SK-N-MC (cell line): ENCODE results near the gene LSP1.

Source experiments
- EZH2 ChIP-seq: fragments of 200-600 bp; sonication (generic); IDR thresholded peaks from one replicate; pipeline ENCODE4 v1.6.1; 2017; ENCODE audit warnings: antibody characterized with exemption
- FOXP2 ChIP-seq: optimal IDR thresholded peaks from 2 replicates; pipeline ENCODE3; 2011; ENCODE audit warnings: mild to moderate bottlenecking, moderate library complexity; ENCODE audit not compliant: insufficient read depth; ENCODE audit errors: extremely low read length, control extremely low read depth
- POLR2AphosphoS5 ChIP-seq: IDR thresholded peaks from 2 replicates; pipeline ENCODE4 v1.6.1; 2012; ENCODE audit warnings: mild to moderate bottlenecking, low read depth, low read length, borderline replicate concordance

DNA sequence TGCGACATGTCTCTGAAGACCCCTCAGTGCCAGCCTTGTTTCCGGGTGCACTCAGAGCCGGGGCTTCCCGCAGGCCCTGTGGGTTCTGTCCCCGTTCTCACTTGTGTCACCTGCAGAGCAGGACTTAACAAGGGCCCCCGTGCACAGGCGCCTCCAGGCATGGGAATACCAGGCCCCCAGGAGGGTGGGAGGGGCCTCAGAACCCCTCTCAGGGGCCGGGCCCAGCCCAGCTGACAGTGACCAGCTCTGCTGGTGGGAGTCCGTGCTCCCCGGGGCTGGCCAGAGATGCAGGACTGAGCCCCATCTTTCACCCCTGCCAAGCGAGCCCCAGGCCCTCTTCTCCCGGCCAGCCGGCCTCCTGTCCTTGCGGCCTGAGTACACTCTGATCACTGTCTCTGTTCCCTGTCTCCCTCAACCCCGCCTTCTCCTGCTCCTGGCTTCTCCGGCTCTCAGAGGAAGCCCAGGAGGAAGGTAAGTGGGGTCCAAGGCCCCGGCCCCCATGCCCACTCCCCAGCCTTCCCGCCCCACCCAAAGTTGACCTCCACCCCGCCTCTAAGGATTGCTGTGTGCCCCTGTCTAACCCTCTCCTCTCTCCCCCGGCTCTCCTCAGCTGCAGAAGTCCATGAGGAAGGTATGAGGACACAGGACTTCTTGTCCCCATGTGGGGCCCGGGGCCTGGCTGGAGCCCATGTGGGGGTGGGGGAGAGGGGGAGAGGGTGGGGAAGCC lies 71.9 kb downstream of the LSP1 start:
- TF ChIP-seq POLR2AphosphoS5 (no peak), EZH2 (no peak), FOXP2 (no peak)
